Smooth muscle cell (in vitro differentiated cells): ENCODE measurements around the gene XRCC5. TPM values are rescaled to one million over a fixed set of nuclear protein-coding genes. Genes with fewer than 3 reads are reported as not detected.
A peak's percentile ranks its signal among the peaks of the same experiment; 100 is the strongest.

Source experiments
- DNase-seq: peaks from one replicate; lab custom pipeline; 2025; ENCODE audit not compliant: unreplicated experiment; lab: John Stamatoyannopoulos, UW
- H2AFZ ChIP-seq: fragments of 200-600 bp; sonication (generic); 2 replicates; pipeline ENCODE4 v1.6.0; 2016; ENCODE audit warnings: antibody characterized with exemption, low read depth, mild to moderate bottlenecking
- H3F3A ChIP-seq: fragments of 200-600 bp; sonication (generic); 2 replicates; pipeline ENCODE4 v1.6.0; 2017; ENCODE audit warnings: antibody characterized with exemption, low read depth
- H3K27ac ChIP-seq: fragments of 200-600 bp; sonication (generic); 2 replicates; pipeline ENCODE4 v1.5.1; 2016; ENCODE audit warnings: low read depth, mild to moderate bottlenecking
- H3K27me3 ChIP-seq: fragments of 200-600 bp; sonication (generic); 2 replicates; pipeline ENCODE4 v1.6.1; 2016; ENCODE audit warnings: low read depth, mild to moderate bottlenecking
- H3K36me3 ChIP-seq: fragments of 200-600 bp; sonication (generic); 2 replicates; pipeline ENCODE4 v1.5.1; 2016; ENCODE audit warnings: low read depth
- H3K4me1 ChIP-seq: fragments of 200-600 bp; sonication (generic); 2 replicates; pipeline ENCODE4 v1.5.1; 2016; ENCODE audit warnings: low read depth
- H3K4me2 ChIP-seq: fragments of 200-600 bp; sonication (generic); 2 replicates; pipeline ENCODE4 v1.6.0; 2016; ENCODE audit warnings: mild to moderate bottlenecking
- H3K4me3 ChIP-seq: fragments of 200-600 bp; sonication (generic); 2 replicates; pipeline ENCODE4 v1.5.1; 2016; ENCODE audit warnings: mild to moderate bottlenecking
- H3K79me2 ChIP-seq: fragments of 200-600 bp; sonication (generic); 2 replicates; pipeline ENCODE4 v1.6.0; 2016; ENCODE audit warnings: low read depth, mild to moderate bottlenecking
- H3K9ac ChIP-seq: fragments of 200-600 bp; sonication (generic); 2 replicates; pipeline ENCODE4 v1.6.0; 2016; ENCODE audit warnings: low read depth
- H3K9me3 ChIP-seq: fragments of 200-600 bp; sonication (generic); replicated peaks from 2 replicates; pipeline ENCODE4 v1.5.1; 2016; ENCODE audit warnings: low read depth
- H4K20me1 ChIP-seq: fragments of 200-600 bp; sonication (generic); 2 replicates; pipeline ENCODE4 v1.6.0; 2016; ENCODE audit warnings: low read depth
- WGBS: methylation state at CpG from one replicate; pipeline ENCODE4 v1.1.7; 2016; ENCODE audit warnings: low lambda C conversion rate; 5-methylcytosine and 5-hydroxymethylcytosine counted together
- polyA plus RNA-seq: library from polyadenylated mRNA; unstranded; fragments of >200 nt; fragmentation: Nextera tagmentation; extraction: Ambion mirVana; gene quantifications from 2 replicates; pipeline ENCODE4 v1.2.1, GENCODE V29; 2016
- total RNA-seq: library from RNA; depleted of rRNA; stranded (reverse); fragments of >200 nt; gene quantifications from 2 replicates; pipeline ENCODE4 v1.2.3, GENCODE V29; 2014
- TF ChIP-seq, protein P1 (sequence below): fragments of 200-600 bp; sonication (generic); IDR thresholded peaks from 2 replicates; pipeline ENCODE4 v1.5.1; 2017; ENCODE audit warnings: borderline replicate concordance, mild to moderate bottlenecking, antibody characterized with exemption; ENCODE audit not compliant: insufficient read depth, poor library complexity, severe bottlenecking

XRCC5 gene
- total and polyA plus RNA-seq, 2 experiments from 2014 or later: 197 to 266 TPM

GRCh38 chr2:216081487-216082116 is 27.5 kb upstream of the XRCC5 start, which contains the start of the genes PECR and TMEM169:
Gene PECR (minus strand): TSS chr2:216081809. CDS start chr2:216081741, 68 bp downstream.
Gene TMEM169 (plus strand): TSS chr2:216081919. CDS start chr2:216095964, 14,045 bp downstream.
- peaks cover 28% of the 10 kb centered on the region for H3K4me1 ChIP-seq
- no peaks in the 10 kb centered on the region for H3K79me2 ChIP-seq
- H3F3A ChIP-seq: peaks cover 9% of the 10 kb centered on the region
- no peaks in the 10 kb centered on the region for H3K36me3 ChIP-seq
- H4K20me1 ChIP-seq: no peaks in the 10 kb centered on the region
- under 1% methylated on average over 37 of the region's 44 CpGs for WGBS
- peak within 1 kb of the TSS; percentile 96 for H3K4me2 ChIP-seq
- H3K9me3 ChIP-seq: no peaks in the 10 kb centered on the region
- no peak within 1 kb of the TSS for H3K27ac ChIP-seq
- peak within 1 kb of the TSS; percentile 99 for H2AFZ ChIP-seq
- TF ChIP-seq, protein P1, sequence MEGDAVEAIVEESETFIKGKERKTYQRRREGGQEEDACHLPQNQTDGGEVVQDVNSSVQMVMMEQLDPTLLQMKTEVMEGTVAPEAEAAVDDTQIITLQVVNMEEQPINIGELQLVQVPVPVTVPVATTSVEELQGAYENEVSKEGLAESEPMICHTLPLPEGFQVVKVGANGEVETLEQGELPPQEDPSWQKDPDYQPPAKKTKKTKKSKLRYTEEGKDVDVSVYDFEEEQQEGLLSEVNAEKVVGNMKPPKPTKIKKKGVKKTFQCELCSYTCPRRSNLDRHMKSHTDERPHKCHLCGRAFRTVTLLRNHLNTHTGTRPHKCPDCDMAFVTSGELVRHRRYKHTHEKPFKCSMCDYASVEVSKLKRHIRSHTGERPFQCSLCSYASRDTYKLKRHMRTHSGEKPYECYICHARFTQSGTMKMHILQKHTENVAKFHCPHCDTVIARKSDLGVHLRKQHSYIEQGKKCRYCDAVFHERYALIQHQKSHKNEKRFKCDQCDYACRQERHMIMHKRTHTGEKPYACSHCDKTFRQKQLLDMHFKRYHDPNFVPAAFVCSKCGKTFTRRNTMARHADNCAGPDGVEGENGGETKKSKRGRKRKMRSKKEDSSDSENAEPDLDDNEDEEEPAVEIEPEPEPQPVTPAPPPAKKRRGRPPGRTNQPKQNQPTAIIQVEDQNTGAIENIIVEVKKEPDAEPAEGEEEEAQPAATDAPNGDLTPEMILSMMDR: no peak
- H3K4me3 ChIP-seq: peak within 1 kb of the TSS; percentile 75
- no peaks in the 10 kb centered on the region for H3K27me3 ChIP-seq
- H3K9ac ChIP-seq: peak within 1 kb of the TSS; percentile 47
- DNase-seq: peak; percentile 21

DNA sequence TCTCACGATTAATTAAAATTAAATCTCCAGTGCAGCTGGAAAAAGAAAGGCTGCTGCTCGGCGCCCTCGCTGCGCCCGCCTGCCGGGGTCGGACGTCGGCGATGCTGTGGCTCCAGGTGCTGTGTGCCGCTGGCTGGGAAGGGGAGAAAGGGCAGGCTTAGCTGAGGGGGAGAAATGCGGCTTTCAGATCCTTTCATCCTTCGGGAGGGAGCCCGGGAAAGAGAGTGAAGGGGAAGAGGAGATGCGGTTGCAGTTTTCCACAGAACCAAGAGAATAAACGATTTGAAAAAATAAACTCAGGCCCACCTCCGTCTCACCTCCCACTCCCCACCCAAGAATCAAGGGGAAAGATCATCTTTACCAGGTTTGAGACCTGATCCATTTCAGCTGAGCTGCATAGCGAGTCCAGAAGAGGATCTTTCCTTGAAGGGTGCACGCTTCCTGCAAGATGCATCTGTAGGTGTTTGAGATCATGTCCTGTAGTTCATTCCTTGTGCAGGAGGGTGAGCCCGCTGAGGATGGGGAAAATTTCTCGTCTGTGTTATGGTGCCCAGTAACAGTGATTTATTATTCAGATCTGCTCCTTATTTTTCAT is 26.9 kb upstream of the XRCC5 start:
- H3K79me2 ChIP-seq: no peaks in the 10 kb centered on the region
- no peak overlapping the region for H3K27ac ChIP-seq
- WGBS: 13% methylated on average over 22 of the region's 22 CpGs
- no peaks in the 10 kb centered on the region for H4K20me1 ChIP-seq
- H3K4me2 ChIP-seq: peak overlapping the region; percentile 96
- H2AFZ ChIP-seq: peak overlapping the region; percentile 99
- TF ChIP-seq, protein P1: no peak
- peaks cover 9% of the 10 kb centered on the region for H3F3A ChIP-seq
- no peaks in the 10 kb centered on the region for H3K36me3 ChIP-seq
- no peaks in the 10 kb centered on the region for H3K9me3 ChIP-seq
- no peak for DNase-seq
- peak overlapping the region; percentile 47 for H3K9ac ChIP-seq
- H3K4me1 ChIP-seq: peaks cover 28% of the 10 kb centered on the region
- no peaks in the 10 kb centered on the region for H3K27me3 ChIP-seq
- H3K4me3 ChIP-seq: peak overlapping the region; percentile 75

DNA sequence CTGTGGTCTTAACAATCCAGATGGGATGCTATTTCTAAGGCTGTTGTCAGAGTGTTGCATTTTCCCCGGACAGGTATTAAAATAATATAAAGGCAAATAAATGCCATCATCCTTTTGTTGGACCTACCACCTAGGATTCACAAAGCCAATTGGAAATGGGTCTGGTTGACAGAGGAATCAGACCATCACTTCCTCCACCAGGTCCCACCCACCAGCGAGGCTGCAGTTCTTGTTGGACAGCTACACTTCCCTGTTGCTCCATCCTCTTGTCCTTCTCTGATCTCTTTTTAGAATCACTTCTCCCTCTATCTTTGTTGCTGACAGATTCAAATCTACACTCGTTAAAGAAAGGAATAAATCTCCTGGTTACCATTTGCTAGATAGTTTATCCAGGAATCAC is 26.3 kb upstream of the XRCC5 start:
- Histone ChIP-seq H2AFZ (no peak overlapping the region), H3K9ac (no peak overlapping the region), H3K4me1 (peaks cover 28% of the 10 kb centered on the region), H3K27me3 (no peaks in the 10 kb centered on the region), H3K36me3 (no peaks in the 10 kb centered on the region), H4K20me1 (no peaks in the 10 kb centered on the region), H3F3A (peaks cover 9% of the 10 kb centered on the region), H3K27ac (peak overlapping the region; percentile 86), H3K9me3 (no peaks in the 10 kb centered on the region), H3K79me2 (no peaks in the 10 kb centered on the region), H3K4me3 (no peak overlapping the region), H3K4me2 (peak overlapping the region; percentile 96)
- TF ChIP-seq, protein P1: no peak
- WGBS: 62% methylated on average over 3 of the region's 3 CpGs
- DNase-seq: no peak
